HG03066 (cell line): ENCODE data around the gene PFN1.

ENCODE experiments used
- ATAC-seq: cut with Tn5 transposase; IDR thresholded peaks from one replicate; pipeline ENCODE4 v1.9.1; 2021; ENCODE audit warnings: low read depth; ENCODE audit not compliant: unreplicated experiment

PFN1 gene

DNA sequence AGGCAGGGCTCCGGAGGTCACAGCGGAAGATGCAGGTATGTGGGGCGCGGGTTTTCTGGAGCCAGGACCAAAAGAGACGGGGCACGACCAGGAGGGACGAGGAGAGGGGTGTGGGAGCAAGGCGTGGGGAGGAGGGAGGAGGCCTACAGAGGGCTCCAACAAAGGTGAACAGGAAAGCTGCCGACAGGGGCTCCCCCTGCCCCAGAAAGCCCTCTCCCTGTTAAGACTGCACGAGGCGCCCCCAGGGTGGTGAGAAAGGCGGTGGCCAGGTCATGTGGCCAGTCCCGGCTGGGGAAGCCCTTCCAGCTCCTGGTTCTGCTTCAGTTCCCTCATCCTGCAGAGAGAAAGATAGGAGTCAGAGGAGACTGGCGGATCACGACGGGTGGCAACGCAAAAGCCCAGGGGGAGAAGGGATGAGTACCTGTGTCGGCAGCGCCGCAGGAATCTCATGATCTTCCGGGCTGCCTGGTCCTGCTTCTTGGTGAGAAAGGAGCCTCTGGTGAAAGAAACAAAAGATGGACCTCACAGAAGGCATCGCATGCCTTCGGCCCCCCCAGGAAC is 20.2 kb upstream of the PFN1 start:
- no peak for ATAC-seq

GRCh38 chr17:4967539-4968485 is 19.5 kb upstream of the PFN1 start, which contains the start of gene SPAG7:
Gene SPAG7 (minus strand): TSS chr17:4967817. CDS start chr17:4967804, 13 bp downstream.
- ATAC-seq: peak; percentile 57

DNA sequence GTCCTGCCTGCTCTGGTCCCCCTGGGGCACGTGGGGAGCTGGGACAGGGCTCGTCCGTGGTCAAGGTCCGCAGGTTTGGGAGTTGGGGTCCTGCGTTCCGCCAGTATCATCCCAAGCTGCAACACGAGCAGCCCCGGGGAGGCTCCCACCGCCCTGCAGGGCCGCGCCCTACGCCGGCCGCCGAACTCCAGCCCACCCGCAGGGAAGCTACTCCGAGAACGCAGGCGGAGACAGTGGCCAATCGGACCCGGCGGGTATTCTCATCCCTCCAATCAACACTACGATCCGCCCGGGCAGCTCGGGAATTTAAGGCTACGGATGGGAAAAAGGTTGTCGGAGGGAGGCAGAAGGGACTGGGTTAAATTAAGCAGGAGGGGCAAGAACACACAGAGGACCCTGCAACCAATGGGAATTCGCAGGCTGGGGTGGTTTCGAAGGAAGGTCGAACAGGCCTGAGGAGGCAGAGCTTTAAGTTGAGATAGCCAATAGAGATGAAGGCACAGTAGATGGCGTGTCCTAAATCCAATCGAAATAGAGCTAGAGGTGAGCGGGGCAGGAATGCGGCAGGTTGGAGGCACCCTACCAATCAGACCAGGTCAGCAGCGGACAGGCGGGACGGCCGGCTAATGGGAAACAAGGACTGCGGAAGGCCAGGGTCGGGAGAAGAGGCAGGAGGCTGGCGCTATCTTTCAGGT is 18.7 kb upstream of the PFN1 start:
- ATAC-seq: peak; percentile 85

DNA sequence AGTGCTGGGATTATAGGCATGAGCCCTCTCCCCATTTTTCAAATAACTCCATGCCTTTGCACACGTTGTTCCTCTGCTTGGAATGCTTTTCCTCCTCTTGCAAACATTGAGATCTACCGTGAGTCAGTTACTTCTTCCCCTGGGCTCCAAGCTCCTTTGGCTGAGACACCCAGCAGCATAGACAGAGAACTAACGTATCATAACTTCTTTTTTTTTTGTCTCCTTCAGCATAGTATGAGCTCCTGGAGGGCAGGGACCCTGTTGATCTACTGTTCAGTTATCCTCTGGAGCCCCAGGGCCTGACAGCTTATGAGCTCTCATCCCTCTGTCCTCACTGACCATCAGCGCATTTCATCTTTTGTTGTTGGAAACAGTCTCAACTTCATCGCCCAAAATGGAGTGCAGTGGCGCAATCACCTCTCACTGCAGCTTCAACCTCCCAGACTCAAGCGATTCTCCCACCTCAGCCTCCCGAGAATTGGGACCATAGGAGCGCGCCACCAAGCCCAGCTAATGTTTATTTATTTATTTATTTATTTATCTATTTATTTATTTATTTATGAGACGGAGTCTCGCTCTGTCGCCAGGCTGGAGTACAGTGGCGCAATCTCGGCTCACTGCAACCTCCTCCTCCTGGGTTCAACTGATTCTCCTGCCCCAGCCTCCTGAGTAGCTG is 17.1 kb upstream of the PFN1 start:
- no peak for ATAC-seq

DNA sequence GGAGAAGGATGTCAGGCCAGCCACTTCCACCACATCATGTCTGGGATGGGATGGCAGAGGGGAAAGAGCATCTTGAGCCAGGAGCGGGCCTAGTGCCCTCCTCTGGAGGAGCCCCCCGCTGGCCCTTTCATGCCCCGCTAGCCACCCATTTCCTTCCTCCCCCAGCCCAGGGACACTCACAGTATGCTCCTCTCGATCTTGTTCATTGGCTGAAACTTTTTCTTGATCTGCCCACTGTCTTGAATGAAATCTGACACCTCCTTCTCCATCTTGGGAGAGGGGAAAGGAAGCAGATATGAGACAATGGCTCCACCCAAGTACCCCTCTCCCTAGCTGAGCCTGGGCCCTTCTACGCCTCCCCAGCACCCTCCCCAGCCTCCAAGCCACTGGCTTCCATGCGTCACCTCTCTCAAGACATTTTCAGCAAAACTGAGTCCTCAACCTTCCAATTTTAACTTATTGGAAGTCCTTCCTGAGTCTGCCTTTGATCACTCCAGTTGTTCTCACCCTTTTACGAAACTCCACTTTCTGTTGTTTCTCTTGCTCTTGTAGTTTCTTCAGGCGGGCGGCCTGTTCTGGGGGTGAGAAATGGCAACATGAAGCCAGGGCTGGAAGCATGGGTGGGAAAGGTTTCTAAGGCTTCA is 12.1 kb upstream of the PFN1 start:
- ATAC-seq: no peak

- no peak for ATAC-seq
These were observed 11.1 kb upstream of the PFN1 start for GRCh38 chr17:4959261-4959965.

- no peak for ATAC-seq
These were observed 9.8 kb upstream of the PFN1 start for GRCh38 chr17:4958102-4958501.

DNA sequence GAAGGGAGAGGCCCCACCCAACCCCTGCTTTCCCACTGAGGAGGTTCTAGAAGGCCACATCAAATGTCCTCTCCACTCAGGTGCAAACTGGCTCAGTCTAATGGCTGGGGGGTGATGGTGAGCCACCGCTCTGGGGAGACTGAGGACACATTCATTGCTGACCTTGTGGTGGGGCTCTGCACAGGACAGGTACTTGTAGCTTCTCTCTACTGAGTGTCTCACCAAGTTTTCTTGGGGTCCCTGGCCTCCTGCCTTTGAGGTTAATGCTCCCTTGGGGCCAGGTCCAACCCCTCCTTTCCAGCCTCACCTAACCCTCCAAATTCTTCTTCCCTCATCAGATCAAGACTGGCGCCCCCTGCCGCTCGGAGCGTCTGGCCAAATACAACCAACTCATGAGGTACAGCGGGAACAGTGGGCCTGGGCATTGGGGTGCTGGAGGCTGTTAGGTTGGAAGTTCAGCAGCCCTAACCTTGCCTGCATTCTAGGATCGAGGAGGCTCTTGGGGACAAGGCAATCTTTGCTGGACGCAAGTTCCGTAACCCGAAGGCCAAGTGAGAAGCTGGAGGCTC is 8.2 kb upstream of the PFN1 start:
- ATAC-seq: no peak

DNA sequence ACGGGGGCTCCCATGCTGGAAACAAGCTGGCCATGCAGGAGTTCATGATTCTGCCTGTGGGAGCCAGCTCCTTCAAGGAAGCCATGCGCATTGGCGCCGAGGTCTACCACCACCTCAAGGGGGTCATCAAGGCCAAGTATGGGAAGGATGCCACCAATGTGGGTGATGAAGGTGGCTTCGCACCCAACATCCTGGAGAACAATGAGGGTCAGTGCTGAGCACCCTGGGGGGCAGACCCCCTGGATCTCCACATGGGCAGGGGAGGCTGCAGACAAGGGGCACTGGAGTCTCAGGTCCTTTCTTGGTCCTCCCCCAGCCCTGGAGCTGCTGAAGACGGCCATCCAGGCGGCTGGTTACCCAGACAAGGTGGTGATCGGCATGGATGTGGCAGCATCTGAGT is 6.8 kb upstream of the PFN1 start:
- ATAC-seq: no peak

- no peak for ATAC-seq
These were observed 5.2 kb upstream of the PFN1 start for GRCh38 chr17:4953451-4953961.

GRCh38 chr17:4951486-4951885 is 3.2 kb upstream of the PFN1 start:
- no peak for ATAC-seq

DNA sequence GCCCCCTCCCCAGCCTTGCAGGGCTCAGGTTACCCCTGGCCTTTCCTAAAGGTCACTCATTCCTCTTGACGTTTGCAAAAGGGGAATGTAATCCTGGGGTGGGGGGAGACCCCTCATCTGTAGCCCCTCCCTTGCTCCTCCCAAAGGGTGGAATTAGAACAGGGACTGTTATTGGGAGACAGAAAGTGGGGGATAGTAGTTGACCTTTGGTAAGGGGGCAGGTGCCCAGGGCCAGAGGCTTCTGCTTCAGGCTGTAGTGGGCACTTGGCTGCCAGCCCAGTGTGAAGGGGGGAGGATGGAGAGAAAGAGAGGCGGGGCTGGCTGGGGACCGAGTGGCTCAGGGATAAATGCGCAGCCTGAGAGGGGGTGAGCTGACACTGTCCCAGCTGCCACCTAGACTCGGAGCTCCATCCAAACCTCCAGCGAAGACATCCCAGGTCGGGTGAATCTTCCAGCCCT is 2.4 kb upstream of the PFN1 start, which contains the start of gene ENO3:
Gene ENO3, plus strand, starts transcription at position 374 of the 459 bp plus-strand sequence. CDS start 711 bp downstream, outside the sequence.
- ATAC-seq: no peak

DNA sequence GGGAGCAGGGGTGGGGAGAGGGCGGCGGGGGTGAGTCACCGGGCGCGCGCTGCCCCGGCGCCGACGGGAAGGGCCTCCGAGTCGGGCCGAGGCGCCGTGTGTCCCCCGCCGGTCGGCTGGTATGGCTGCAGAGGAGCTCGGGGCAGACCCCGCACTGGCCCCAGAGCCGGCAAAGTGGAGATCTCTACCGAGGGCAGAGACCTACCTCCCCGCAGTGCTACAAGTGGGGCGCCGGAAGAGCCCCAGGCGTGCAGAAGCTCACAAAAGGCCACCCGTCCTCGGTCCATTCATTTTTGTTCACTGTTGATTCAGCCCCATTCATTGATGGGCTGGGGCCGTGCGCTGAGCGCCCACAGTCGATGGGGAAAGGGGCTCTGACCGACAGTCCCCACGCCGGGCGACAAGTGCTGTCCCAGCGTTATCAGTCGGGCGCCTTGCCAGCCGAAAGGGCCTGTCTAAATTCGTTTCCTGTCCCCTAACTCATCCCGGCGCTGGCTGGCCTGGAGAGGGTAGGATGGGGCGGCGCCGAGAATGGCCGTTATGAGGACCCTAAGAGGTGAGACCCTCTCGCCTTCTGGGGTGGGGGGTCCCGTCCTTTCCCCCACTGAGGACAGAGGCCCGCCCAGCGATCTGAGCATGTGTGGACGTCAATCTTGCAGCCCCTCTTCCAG is 1.9 kb upstream of the PFN1 start:
- ATAC-seq: no peak

DNA sequence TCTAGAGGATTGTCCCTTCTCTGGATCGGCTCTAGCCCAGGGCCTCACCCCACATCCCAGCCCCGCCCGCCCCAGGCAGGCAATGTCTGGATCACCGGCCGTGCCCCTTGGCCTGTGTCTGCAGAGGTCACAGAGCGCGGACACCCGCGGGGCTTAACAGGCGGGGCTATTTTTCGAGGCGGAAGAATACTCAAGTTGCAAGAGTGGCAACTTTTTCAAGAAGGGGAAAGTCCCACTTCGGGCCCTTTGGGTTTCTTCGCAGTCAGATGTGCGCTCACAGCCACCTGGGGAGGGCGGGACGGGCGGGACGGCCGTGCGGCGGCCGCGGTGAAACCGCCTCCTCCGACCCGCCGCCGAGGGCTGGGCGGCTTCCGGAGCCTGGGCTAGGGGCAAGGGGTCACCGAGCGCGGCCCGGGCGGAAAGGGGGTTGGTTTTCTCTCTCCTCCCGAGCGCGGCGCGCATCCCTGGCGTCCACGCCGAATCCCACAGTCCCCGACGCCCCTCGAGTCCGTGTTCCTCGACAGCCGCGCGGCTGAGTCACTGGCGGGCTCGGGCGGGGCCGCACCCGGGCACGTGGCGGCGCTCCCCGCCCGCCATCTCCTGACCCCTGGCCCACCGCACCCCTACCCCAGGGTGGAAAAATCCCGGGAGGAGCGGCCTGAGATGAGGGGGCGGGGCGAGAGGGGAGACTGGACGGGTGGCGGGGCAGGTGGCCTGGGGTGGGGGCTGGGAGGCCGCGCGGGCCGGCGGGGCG is 1.2 kb upstream of the PFN1 start:
- no peak for ATAC-seq

- ATAC-seq: no peak
These were observed 596 bp upstream of the PFN1 start for GRCh38 chr17:4948931-4949320.

DNA sequence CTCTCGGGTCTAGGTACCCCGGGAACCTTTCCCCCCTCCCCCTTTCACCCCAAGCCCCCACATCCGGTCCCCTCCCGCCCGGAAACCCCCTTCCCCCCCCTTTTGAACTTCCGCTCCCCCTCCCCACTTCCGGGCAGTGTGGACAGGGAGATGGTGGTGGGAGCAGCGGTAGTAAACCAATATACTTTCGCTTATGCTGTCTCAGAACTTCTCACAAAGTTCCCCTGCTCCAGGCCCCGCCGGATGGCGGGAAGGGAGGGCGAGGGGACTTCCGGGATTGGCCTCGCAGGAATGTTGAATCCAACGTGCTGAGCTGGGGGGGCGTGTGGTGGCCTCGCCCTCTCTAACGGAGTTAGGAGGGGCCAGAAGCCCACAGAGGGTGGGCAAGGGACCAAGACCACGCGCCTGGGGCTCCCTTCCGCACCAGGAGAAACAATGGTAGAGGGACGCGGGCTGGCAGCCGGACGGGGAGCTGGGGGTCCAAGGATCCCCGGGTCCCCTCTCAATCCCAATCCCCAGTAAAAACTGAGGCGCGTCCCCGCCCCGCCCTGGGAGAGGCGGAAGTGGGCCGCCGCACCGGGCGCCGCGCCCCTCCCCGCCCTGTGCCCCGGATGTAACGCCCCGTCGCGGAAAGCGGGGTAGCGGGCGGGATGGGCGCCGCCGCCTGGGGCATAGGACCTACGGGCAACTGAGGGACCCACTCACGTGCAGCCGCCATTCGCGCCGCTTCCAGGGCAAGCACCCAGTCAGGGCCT is 742 bp downstream of the PFN1 start:
- no peak for ATAC-seq

DNA sequence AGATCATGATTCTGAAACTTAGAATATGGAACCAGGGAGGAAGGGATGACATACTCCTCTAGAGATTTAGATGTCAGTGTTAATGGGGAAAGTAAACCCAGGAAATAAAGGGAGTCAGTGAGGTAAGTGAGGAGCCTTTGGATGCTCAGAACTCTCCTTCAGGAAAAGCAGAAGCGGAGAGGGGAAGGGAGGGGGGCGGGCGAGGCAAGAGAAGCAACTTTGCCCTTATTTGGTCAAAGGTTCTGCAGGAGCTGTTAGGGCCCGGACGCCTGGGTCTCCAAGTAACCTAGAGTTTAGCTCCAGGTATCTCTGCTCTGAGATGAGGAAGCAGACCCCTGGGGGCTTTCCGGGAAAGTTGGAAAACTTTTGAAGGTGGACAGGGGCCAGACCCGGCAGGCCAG is 1.3 kb downstream of the PFN1 start:
- no peak for ATAC-seq
